Choroid plexus epithelial cell (primary cell): ENCODE data around the gene MARCHF9.
A peak's percentile ranks its signal among the peaks of the same experiment; 100 is the strongest.
"Not testable (repeated sequence)": the region's sequence is repeated elsewhere in the genome, so short reads cannot be mapped to it uniquely, and the experiment has no call there.

Experiments
- DNase-seq: peaks from one replicate; pipeline ENCODE4 v3.0.0-alpha.2; 2010; ENCODE audit warnings: low read depth
- H3K4me3 ChIP-seq: 2 replicates; pipeline ENCODE4 v1.5.1; 2011; ENCODE audit warnings: low read depth, mild to moderate bottlenecking, control low read depth, low read length, moderate library complexity
- TF ChIP-seq, protein P1 (sequence below): conservative IDR thresholded peaks from 2 replicates; pipeline ENCODE4 v1.5.1; 2011; ENCODE audit warnings: low read depth, mild to moderate bottlenecking, control low read depth, inconsistent platforms, low read length, moderate library complexity

The MARCHF9 gene

GRCh38 chr12:57769594-57769993 is 14.7 kb downstream of the MARCHF9 start:
- TF ChIP-seq, protein P1, sequence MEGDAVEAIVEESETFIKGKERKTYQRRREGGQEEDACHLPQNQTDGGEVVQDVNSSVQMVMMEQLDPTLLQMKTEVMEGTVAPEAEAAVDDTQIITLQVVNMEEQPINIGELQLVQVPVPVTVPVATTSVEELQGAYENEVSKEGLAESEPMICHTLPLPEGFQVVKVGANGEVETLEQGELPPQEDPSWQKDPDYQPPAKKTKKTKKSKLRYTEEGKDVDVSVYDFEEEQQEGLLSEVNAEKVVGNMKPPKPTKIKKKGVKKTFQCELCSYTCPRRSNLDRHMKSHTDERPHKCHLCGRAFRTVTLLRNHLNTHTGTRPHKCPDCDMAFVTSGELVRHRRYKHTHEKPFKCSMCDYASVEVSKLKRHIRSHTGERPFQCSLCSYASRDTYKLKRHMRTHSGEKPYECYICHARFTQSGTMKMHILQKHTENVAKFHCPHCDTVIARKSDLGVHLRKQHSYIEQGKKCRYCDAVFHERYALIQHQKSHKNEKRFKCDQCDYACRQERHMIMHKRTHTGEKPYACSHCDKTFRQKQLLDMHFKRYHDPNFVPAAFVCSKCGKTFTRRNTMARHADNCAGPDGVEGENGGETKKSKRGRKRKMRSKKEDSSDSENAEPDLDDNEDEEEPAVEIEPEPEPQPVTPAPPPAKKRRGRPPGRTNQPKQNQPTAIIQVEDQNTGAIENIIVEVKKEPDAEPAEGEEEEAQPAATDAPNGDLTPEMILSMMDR, result no peak
- no peak for DNase-seq
- no peak overlapping the region for H3K4me3 ChIP-seq

- no peak for DNase-seq
- TF ChIP-seq, protein P1, result no peak
- H3K4me3 ChIP-seq, result no peak overlapping the region
Measured at GRCh38 chr12:57770734-57771133, 15.8 kb downstream of the MARCHF9 start.

- DNase-seq, result peak; percentile 91
- TF ChIP-seq, protein P1, result no peak
- peak overlapping the region; percentile 95 for H3K4me3 ChIP-seq
Measured at GRCh38 chr12:57771236-57771872, 16.5 kb downstream of the MARCHF9 start.

- TF ChIP-seq, protein P1, result no peak
- peak; percentile 97 for DNase-seq
- H3K4me3 ChIP-seq, result peak within 1 kb of the TSS; percentile 95
Measured at GRCh38 chr12:57771873-57772428, 17.0 kb downstream of the MARCHF9 start, which contains the start of gene METTL1. TSS of gene METTL1 (minus strand) at chr12:57772105. CDS start at chr12:57772083, 22 bp downstream.

DNA sequence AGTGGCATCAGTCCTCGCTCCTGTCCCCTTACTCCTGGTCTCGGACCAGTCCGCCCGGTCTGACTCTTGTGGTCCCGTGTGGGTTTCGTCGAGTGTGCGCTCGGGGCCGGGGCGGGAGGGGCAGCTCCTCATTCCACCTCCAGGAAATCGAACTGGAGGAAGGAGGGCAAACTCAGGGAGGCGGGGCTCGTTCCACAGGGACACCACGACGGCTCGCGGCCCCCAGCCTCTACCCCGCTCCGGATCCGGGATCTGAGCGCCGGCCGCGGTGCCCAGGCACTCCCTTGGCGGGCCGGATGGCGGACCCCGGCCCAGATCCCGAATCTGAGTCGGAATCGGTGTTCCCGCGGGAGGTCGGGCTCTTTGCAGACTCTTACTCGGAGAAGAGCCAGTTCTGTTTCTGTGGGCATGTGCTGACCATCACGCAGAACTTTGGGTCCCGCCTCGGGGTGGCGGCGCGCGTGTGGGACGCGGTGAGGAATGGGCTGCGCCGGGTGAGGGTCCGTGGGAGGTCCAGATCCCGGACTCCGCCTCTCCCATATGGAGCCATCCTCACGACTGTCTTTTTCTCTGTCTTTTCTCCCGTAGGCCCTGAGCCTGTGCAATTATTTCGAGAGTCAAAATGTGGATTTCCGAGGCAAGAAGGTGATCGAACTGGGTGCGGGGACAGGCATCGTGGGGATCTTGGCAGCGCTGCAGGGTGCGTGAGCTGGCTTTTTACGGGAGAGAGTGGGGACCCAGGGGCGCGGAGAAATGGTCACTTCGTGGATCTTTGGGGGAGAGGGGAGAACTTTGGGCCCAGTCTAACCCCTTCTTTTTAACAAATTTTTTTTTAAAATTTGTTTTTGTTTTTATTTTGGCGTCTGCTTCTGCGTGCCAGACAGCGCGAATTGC is 17.8 kb downstream of the MARCHF9 start, which contains the start of gene EEF1AKMT3:
EEF1AKMT3 (plus strand) TSS at position 186 of the 894 bp plus-strand sequence; CDS start at position 297, 111 bp downstream.
- H3K4me3 ChIP-seq, result peak within 1 kb of the TSS; percentile 95
- TF ChIP-seq, protein P1, result no peak
- DNase-seq, result peak; percentile 36

DNA sequence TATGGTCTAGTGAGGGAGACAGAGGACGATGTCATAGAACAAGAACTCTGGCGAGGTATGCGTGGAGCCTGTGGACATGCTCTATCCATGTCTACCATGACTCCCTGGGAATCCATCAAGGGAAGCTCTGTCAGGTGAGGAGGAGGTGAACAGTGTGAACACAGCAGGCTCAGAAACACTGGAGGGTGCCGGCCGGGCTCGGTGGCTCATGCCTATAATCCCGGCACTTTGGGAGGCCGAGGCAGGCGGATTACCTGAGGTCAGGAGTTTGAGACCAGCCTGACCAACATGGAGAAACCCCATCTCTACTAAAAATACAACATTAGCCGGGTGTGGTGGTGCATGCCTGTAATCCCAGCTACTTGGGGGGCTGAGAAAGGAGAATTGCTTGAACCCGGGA is 19.7 kb downstream of the MARCHF9 start:
- DNase-seq, H3K4me3 ChIP-seq: not testable (repeated sequence)

DNA sequence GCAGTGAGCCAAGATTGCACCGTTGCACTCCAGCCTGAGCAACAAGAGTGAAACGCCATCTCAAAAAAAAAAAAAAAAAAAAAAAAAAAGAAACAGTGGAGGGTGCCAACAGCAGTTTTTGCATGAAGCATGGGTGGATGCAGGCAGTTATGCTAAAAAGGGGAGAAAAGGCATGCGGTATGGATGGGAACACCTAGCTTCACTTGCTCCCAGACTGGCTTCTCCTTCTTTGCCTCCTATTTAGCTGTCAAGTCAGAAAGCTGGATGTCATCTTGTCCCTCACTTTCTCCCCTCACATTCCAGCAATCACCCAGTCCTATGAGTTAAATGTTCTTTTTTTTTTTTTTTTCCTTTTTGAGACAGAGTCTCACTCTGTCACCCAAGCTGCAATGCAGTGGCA is 20.1 kb downstream of the MARCHF9 start:
- no peak overlapping the region for H3K4me3 ChIP-seq
- TF ChIP-seq, protein P1, result no peak
- DNase-seq, result no peak
